GM11168 (cell line): ENCODE data around the gene CFAP68.

Experiments
- in situ Hi-C: fragments of 300-500 bp; cut with MboI; formaldehyde crosslinking; loops from one replicate; pipeline ENCODE4 v1.12.0; 2022; ENCODE audit warnings: low sequenced_read_pairs; ENCODE audit not compliant: unreplicated experiment

Gene CFAP68

DNA sequence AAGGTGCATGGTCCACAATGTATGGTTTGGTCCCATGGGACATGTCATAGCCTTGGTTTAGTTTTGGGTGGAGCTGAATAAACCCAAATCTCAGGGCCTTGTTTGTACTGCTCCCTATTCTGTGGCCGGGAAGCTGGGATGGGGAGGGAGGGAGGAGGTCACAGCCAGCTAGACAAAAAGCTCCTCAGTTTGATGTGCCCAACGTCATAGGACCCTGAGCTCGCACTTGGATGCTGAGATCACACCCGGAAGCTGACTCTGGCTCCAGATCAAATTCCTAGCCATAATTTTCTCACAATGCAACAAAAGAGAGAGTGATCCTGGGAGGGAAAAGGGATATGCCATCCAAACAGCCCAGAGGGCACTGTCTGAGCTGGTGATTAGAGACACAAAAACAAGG, 34.7 kb downstream of the CFAP68 start:
- in situ Hi-C loops: no loop called here

DNA sequence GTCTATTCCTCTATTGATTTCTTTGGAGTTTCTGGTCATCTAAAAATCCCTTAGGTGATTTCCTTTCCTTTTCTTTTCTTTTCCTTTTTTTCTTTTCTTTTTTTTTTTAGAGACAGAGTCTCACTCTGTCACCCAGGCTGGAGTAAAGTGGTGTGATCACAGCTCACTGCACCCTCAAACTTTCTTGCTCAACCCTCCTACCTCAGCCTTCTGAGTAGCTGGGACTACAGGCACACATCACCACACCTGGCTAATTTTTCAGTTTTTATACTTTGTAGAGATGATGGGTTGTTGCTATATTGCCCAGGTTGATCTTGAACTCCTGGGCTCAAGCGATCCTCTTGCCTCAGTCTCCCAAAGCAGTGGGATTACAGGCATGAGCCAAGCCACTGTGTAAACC, 37.4 kb downstream of the CFAP68 start:
- in situ Hi-C loops: no loop called here

DNA sequence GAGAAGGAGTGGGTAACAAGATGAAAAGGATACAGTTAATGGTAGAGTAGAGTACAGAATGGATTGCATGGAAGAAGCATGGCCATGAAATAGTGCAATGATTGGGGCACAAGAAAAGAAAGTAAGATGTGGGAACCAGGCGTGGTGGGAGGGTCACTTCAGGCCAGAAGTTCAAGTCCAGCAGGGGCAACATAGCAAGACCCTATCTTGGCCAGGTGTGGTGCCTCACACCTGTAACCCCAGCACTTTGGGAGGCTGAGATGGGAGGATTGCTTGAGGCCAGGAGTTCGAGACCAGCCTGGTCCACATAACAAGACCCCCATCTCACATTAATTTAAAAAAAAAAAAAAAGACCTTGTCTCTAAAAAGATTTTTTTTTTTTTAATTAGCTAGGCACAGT, 38.0 kb downstream of the CFAP68 start:
- in situ Hi-C loops: no loop called here

DNA sequence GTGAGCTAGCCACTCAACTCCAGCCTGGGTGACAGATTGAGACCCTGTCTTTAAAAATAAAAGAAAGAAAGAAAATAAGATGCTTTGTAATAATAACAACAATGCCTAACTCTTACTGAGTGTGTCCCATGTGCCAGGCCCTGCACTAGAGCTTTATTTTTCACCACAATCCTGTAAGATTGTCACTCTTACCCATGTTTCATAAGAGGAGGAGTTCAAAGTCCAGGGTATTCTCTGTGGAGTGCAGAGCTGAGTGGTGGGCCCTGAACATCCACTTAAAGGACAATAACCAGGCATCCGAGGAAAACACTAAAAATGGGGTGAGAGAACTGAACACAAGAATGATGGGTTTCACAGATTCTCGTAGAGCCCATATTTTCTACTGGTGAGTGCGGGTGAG, 38.4 kb downstream of the CFAP68 start:
- in situ Hi-C loops: no loop called here

DNA sequence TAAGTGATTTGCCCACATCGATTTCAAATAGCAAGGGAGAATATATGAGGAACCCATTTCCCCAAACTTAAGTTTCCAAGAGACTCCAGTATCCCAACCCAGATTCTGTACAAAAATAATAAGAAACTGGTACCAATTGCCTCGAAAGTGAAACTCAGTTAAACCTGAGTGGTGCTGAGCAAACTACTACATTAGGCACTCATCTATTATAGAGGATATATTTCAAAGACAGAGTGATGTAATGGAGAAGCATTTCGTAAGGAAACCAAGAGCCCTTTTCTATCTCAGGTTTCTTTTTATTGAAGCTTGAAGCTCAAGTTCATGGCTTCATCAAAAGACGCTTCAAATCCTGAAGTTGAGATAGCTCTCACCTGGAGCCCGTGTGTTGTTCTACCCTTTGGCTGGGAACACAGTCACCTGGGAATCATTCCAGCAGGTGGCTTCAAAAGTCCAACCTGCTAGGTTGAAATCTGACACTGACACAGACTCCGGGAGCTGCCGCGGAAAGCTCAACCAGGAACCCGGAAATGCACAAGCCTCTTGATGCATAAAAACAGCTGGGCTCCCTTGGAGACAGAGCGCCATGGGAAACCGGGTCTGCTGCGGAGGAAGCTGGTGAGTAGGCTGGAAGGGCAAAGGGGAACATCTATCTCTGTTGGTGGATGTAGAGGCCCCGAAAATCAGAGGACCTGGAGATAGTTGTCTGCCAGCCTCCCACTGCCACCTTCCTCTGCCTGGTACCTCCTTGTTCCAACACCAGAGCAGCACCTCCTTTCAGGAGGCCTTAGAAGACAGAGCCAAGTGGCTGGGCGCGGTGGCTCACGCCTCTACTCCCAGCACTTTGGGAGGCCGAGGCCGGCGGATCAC, 39.3 kb downstream of the CFAP68 start, which contains the start of gene C11orf52:
Gene C11orf52, plus strand, starts transcription at position 524 of the 867 bp plus-strand sequence. Its CDS starts 60 bp downstream, at position 584.
- in situ Hi-C loops: no loop called here

DNA sequence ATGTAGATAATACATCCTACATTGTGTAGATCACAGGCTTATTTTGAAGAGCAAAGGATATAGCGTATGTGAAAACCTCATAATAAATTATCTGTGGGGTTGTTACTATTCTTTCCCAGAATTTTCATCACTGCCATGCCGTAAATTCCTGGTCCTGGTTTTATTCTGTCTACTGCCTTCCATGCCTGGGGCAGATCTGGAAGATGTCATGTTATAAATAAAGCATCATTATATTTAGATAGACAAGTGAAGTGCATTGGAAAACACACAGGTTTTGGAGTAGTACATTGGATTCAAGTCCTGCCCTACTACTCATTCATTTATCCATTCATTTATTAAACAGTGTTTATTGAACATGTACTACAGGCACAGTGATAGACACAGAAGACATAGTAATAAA, 41.6 kb downstream of the CFAP68 start:
- in situ Hi-C loops: no loop called here

DNA sequence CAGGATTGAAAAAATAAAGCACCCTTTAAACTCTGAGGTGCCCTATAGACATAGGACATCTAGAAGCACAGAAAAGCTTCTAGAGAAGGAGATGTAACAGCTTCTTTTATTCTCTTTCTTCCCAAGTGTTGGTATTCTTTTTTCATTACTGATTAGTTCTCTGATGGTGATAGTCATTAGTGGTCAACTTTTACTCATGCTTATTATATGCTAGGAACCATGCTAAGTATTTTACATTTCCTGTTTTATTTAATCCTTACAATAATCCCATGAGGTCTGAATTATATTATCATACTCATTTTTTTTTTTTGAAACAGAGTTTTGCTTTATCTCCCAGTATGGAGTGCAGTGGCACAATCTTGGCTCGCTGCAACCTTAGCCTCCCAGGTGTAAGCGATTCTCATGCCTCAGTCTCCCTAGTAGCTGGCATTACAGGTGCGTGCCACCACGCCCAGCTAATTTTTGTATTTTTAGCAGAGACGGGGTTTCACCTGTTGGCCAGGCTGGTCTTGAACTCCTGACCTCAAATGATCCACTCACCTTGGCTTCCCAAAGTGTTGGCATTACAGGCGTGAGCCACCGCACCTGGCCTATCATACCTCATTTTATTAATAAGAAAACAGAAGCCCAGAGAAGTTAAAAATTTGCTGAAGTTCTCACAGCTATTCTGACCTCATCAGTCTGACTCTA, 42.3 kb downstream of the CFAP68 start:
- in situ Hi-C loops: no loop called here

DNA sequence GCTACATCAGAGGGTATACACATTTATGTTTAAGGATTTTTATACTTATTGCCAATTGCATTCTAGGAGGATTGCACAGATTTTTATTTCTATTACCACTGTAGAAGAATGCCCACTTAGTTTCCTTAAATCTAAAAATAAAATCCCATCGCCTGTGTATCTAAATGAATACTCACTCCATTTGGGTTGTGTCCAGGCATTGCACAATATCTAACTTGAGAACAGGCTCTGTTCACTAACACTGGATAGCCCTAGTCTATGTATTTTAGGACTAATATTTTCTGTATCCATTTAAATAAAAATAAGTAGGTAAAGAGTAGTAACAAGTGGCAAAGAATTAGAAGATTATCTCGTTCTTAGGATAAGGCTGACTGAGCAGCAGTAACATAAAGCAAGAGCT, 43.5 kb downstream of the CFAP68 start:
- in situ Hi-C loops: no loop called here

DNA sequence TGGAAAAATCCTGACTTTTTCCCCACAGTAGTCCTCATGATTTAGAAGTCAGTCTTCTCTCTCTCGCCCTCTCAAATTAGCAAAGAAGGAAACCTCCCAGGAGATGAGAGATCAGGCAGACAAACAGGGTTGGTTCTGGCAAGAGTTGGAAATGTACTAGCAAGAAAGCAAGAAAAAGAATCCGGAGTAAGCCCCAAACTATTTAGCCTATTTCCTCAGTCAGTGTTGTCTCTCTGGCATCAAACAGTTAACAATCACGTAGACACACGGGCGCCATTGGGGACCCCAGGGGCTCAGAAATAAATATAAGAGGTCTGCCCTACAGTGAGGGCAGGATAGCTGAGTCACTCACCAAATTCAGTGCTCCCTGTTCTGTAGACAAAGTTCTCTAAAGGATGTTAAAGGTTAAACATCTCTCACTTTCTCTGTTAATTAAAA, 44.0 kb downstream of the CFAP68 start:
- in situ Hi-C loops: no loop called here

DNA sequence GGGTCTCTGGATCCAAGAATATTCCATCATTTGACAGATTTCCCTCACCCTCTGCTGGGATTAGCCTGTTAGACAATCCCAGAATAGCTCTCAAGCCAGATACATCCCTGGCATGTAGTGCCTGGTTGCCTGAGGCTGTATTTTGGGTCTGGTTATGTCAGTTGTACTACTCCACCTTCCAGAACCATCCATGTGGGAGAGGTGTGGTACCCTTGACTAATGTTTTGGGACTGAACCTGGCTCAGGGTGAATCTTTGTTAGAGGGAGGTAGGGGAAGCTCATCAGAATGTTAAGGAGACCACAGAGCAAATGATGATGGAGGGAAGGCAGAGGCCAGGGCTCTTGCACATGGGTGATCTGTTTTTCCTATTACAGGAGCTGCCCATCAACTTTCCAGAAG, 44.6 kb downstream of the CFAP68 start:
- in situ Hi-C loops: no loop called here

DNA sequence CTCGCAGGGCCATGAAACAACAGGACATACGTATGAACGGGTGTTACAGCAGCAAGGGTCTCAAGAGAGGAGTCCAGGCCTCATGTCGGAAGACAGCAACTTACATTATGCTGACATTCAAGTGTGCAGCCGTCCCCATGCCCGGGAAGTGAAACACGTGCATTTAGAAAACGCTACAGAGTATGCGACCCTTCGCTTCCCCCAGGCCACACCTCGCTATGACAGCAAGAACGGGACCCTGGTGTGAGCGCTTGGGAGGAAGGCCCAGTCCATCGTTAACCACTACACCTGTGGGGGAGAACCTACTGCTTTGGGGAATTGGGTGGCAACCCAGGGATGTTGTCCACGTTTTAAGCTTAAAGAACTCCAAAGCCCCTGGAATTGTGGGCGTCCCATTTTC, 46.6 kb downstream of the CFAP68 start:
- in situ Hi-C loops: no loop called here

DNA sequence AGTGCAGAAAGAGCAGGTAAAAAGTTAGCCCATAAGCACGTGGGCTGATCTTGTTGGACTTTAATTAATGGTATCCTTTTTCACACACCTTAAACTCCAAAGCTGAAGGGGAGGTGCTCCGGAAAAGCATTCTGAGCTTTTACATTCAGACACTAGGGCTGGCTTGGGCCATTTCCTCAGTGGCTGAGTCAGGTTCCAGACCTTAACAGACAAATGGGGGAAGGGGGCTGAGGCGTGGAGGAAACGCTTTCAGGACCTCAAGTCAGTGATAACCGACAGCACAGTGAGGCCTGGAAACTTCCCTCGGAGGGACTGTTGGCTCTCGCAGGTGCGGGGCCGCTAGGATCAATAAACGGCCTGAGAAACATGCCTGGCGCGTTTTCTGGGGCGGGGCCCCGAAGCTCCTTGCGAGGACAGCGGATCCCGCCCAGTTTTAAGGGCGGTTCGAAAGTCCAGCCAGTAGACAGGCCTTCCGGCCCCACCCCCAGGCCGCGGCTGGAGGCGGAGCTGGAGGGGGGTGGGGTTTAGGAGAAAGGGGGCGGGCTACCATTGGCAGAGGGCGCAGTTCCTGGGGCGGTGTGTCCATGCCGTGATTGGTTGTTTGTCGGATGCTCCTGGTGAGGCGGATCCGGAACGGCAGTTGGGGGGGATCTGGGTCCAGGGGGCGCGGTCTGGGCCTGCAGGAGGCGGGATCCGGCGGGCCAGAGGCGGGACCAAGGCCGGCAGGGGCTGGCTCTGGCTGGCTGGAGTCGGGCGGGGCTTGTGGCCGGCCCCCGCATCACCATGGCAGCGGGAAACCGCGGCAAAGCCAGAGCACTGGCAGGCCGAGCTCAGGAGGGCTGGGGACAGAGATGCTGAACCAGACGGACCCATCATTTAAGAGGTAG, 47.4 kb downstream of the CFAP68 start:
- in situ Hi-C loops: no loop called here

DNA sequence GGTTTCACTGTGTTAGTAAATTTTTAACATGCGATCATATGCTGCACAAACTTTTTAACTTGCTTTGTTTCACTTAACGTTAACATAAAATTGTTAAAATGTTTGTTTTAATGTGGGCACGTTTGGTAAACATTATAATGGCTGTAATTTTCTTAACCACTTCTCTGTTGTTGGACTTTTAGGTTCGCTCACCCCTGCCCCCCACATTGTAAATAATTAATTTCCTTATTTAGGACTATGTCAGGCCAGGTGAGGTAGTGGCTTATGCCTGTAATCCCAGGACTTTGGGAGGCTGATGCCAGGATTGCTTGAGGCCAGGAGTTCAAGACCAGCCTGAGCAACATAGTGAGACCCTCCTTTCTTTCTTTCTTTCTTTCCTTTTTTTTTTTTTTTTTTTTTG, 51.1 kb downstream of the CFAP68 start:
- in situ Hi-C loops: loop anchor here (10.0 kb wide), 1 partner anchor 54 kb away; no protein-coding TSS in a partner anchor

DNA sequence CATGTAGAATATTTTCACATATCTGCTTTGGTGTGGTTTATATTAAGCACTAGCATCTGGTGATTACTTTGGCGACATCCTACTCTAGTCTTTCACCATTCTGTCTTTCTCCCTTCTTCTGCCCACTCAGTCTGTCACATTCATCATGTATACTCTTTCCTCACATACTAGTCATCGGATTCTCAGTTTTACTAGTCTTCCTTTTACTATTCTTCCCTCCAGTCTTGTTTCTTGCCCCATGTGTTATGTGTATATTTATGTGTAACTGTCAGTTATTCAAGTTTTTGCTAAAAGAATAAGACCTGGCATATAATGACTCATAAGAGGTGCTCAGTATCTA, 53.2 kb downstream of the CFAP68 start:
- in situ Hi-C loops: loop anchor here (10.0 kb wide), 1 partner anchor 52 kb away; no protein-coding TSS in a partner anchor

DNA sequence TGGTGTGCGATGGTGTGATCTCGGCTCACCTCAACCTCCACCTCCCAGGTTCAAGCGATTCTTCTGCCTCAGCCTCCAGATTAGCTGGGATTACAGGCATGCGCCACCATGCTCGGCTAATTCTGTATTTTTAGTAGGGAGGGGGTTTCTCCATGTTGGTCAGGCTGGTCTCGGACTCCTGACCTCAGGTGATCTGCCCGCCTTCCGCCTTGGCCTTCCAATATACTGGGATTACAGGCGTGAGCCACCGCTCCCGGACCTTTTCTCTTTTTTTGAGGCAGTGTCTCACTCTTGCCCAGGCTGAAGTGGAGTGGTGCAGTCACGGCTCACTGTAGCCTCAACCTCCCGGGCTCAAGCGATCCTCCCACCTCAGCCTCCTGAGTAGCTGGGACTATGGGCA, 53.8 kb downstream of the CFAP68 start:
- in situ Hi-C loops: loop anchor here (10.0 kb wide), 1 partner anchor 52 kb away; no protein-coding TSS in a partner anchor

DNA sequence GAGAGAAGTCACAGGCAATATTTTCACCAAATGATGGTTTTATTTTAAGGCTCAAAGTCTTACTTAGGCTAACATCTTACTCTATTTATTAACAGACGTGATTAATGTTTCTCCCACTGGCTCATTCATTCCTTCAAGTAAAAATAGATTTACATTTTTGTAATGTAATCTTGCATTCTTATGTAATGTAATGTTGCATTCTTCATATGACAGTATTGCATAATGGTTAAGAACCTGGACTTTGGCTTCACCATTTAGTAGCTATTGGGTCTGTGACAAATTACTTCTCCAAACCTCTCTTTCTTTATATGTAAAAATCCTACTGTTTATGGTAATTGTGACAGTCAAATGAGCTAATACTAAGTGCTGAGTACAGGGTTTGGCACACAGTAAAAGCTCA, 54.5 kb downstream of the CFAP68 start:
- in situ Hi-C loops: loop anchor here (10.0 kb wide), 1 partner anchor 51 kb away; no protein-coding TSS in a partner anchor

DNA sequence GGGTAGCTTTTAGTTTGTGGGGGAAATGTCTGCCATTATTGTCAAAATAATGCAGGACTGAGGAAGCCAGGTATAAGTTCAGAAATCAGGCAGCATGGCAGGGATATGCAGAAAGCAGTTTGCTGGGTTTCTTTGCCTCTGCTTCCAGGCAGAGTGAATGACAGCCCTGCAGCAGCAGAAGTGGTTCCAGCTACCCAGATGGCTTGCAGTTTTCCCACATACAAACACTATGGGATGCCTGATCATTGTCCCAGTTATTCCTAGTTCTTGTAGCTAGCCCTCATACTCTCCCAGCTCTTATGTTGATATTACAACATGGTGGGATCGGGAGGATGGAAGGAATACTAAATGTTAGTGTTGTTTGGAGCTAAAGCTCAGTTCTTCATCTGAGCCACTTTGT, 55.0 kb downstream of the CFAP68 start:
- in situ Hi-C loops: loop anchor here (10.0 kb wide), 1 partner anchor 50 kb away; no protein-coding TSS in a partner anchor
